ENCODE measurements around the gene PTPRK. TPM values are rescaled to one million over a fixed set of nuclear protein-coding genes. Genes with fewer than 3 reads are reported as not detected.

Gene PTPRK
- total and polyA plus RNA-seq, 9 of the 15 experiments (the other 6 are each of a cell fraction or from before 2014, with no cell fraction given), result 0.04 to 0.51 TPM; not detected in 7

DNA sequence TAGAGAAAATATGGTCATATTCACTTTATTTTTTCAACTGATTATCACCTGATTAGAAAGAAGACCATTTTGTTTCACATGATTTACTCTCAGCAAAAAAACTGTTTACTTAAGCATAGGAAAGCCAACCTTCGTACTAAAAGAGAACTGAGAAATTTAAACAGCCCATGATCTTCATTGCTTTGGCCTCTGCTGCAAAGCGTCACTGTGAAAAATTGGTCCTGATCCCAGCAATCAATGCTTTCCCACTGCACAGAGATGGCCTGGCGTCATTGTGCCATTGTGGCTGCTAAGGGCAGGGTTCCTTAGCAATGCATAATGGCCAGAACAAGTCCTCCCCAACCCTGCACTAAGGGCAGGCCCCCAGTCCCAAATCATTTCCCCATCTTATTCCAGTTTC, 599.6 kb downstream of the PTPRK start:
- Histone ChIP-seq H3K4me1 (replicated peaks in 1 of 2; ENCODE audit: control insufficient read depth in 2 of 2, insufficient read depth in 2 of 2, low read length in 2 of 2) (no peaks in the 10 kb centered on the region), H3K79me2 (ENCODE audit: control insufficient read depth, insufficient read depth, low read length) (no peaks in the 10 kb centered on the region), H3K9ac (ENCODE audit: insufficient read depth in 1 of 2, low read depth in 2 of 2, low read length in 2 of 2) (no peak overlapping the region), H3K4me3 (no peak overlapping the region), H3K4me2 (ENCODE audit: insufficient read depth, low read length) (no peak overlapping the region), H3K27ac (ENCODE audit: extremely low read depth, low read depth, low read length) (no peak overlapping the region), H3K9me1 (ENCODE audit: control insufficient read depth, insufficient read depth, low read length) (no peaks in the 10 kb centered on the region), H4K20me1 (replicated peaks; ENCODE audit: control insufficient read depth, insufficient read depth, low read length) (no peaks in the 10 kb centered on the region), H3K27me3 (ENCODE audit: control insufficient read depth in 2 of 2, insufficient read depth in 2 of 2, low read length in 2 of 2) (no peaks in the 10 kb centered on the region), H3K36me3 (ENCODE audit: control insufficient read depth, insufficient read depth, low read length) (no peaks in the 10 kb centered on the region), H2AFZ (ENCODE audit: low read depth, low read length) (no peak overlapping the region), H3K9me3 (replicated peaks; ENCODE audit: control insufficient read depth, insufficient read depth, low read depth, low read length) (no peaks in the 10 kb centered on the region)
- BruUV-seq (replicated peaks), result no TSS peak
- ATAC-seq, result no peak
- ChIA-PET CTCF (ENCODE audit: low intra/inter-chr PET ratio) (no interaction called here), POLR2A (interaction anchor here (0.6 kb wide), 1 partner anchor 40 kb away, joined by 5 read pairs; no protein-coding TSS in a partner anchor)
- 0% methylated on average over 3 of the region's 3 CpGs for WGBS (ENCODE audit: insufficient coverage, low coverage, missing lambda C conversion rate)
- no peak for FAIRE-seq
- intact Hi-C loops (cut with micrococcal nuclease) (no loop called here), in situ Hi-C loops (cut with MboI) (no loop called here)
- TF ChIP-seq HDAC6 (IDR thresholded peaks at IDR 0.05; ENCODE audit: low read depth, low read length), result no peak
- DNase-seq (ENCODE audit: extremely low read depth in 1 of 4, low spot score in 3 of 4), result no peak

All from K562 (cell line).